ENCODE data around the gene RNF182.

DNA sequence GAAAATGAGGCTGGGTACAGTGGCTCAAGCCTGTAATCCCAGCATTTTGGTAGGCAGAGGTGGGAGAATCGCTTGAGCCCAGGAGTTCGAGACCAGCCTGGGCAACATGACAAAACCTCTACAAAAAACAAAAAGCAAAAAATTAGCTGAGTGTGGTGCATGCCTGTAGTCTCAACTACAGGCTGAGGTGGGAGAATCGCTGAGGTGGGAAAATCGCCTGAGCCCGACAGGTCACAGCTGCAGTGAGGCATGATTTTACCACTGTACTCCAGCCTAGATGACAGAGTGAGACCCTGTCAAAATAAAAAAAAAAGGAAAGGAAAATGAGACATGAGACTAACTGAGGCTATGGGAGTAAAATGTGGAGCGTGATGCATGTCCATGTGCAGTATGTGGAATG, 104.9 kb downstream of the RNF182 start:
- TF ChIP-seq, protein P1, sequence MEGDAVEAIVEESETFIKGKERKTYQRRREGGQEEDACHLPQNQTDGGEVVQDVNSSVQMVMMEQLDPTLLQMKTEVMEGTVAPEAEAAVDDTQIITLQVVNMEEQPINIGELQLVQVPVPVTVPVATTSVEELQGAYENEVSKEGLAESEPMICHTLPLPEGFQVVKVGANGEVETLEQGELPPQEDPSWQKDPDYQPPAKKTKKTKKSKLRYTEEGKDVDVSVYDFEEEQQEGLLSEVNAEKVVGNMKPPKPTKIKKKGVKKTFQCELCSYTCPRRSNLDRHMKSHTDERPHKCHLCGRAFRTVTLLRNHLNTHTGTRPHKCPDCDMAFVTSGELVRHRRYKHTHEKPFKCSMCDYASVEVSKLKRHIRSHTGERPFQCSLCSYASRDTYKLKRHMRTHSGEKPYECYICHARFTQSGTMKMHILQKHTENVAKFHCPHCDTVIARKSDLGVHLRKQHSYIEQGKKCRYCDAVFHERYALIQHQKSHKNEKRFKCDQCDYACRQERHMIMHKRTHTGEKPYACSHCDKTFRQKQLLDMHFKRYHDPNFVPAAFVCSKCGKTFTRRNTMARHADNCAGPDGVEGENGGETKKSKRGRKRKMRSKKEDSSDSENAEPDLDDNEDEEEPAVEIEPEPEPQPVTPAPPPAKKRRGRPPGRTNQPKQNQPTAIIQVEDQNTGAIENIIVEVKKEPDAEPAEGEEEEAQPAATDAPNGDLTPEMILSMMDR (IDR thresholded peaks at IDR 0.05) = no peak
- no peak for TF ChIP-seq EZH2 (IDR thresholded peaks at IDR 0.05; ENCODE audit: borderline replicate concordance, insufficient read depth, low read depth, low read length, poor library complexity, severe bottlenecking)

Data from B cell (primary cell).